NCI-H2196 treated with DMSO at 0.1 percent for 48 hours (cell line): ENCODE data around the gene CPA1.

ENCODE experiments used
- DNase-seq: peaks from one replicate; lab custom pipeline; 2025; ENCODE audit not compliant: unreplicated experiment; lab: John Stamatoyannopoulos, UW

CPA1 gene

GRCh38 chr7:130353196-130353595 lies 27.1 kb upstream of the CPA1 start:
- DNase-seq = no peak

DNA sequence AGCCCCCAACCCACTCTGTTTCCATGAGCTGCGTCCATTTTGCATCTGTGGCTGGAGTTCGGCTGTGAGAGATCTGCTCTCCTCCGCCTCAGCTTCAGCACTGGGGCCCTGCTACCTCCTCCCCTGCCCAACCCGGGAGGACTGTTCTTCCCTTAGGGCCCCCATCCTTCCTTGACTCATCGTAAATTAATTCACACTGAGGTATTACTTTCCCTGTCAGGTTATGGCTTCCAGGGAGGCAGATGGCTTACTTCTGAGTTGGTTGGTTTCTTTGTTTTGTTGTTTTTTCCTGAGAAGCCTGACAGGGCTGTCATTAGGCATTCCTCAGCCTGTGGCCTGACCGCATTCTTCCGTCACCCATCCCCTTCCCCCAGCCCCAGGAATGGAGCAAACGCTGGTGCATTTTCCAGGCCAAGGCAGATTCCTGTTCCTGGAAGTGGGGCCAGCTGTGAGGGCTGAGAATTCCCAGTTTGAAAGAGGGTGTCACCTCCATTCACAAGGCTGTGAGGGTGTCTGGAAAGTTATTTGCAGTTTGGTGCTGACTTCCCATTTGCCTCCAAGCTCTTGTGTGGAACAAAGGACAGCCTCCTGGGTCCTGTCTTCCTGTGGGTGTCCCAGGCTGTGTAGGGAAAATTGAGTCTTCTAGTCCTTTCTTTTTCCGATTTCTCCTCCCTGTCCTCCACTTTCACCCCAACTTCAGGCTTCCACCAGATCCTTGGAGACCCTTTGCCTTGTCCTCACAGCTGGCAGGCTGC lies 24.0 kb upstream of the CPA1 start:
- DNase-seq = no peak

DNA sequence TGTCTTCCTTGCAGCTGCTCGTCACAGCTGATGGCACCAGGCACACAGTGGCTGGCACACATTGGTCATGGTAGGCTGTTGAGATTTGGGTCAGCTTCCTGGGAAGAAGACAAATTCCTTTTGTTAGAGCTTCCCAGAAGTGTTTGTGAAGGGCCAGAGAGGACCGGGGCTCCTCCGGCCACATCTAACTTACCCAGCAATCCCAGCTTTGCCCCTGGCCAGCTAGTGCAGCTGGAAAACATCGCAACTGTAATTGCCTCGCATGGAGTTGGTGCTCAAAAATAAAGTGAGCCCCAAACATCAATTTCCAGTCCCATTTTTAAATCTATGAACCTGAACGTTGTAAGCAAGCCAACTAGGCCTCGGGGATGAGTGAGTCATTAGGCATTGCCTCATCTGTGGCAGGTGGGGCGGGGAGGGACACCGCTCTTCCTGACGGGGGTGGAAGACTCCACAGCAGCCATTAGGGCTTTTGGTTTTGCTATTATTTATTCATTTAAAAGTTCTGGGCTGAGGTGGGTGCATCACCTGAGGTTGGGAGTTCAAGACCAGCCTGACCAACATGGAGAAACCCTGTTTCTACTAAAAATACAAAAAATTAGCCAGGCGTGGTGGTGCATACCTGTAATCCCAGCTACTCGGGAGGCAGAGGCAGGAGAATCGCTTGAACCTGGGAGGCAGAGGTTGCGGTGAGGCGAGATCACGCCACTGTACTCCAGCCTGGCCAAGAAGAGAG lies 23.2 kb upstream of the CPA1 start:
- DNase-seq = no peak

- DNase-seq = no peak
These were observed 21.8 kb upstream of the CPA1 start for GRCh38 chr7:130358471-130358870.

DNA sequence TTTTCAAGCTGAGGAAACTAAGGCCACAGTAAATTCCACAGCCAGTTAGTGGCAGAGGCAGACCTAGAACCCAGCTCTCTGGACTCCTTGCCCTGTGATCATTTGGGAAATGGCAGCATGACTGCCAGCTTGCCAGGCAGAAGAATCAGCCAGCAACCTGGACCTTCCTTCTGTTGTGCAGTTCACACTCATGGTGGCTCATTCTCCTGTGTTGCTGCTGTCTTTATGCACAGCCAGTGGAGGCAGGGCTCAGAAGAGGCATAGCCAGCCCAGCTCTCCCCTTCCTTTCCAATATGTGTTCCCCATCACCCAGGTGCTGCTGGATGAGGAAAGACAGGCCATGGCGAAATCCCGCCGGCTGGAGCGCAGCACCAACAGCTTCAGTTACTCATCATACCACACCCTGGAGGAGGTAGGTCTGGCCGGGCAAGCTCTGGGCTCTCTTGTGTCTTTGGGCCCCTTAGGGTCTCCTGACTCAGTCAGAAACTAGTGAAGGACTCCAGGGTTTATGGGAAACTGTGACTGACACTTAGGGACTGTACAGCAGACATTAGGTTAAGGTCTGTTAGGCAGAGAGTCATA lies 20.9 kb upstream of the CPA1 start:
- DNase-seq = no peak

- DNase-seq = no peak
These were observed 19.8 kb upstream of the CPA1 start for GRCh38 chr7:130360518-130360917.

DNA sequence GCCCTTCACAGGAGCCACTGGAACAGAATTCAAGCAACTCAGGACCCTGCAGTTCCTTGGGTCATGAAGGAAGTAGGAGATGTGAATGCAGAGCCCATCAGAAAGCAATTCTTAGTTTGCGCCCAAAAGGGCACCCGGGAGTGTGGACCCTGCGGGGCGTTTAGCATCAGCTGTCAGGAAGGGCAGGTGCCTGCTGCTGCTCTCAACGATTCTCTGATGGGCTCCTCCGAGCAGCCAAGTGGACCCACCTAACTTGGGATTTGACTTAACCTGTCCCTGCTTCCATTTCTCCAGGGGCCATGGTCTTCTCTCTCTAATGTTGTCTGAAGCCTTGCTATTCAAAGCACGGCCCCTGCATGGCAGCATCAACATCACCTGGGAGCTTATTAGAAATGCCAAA lies 18.6 kb upstream of the CPA1 start:
- no peak for DNase-seq

- DNase-seq = no peak
These were observed 18.0 kb upstream of the CPA1 start for GRCh38 chr7:130362251-130362816.

GRCh38 chr7:130363026-130363847 lies 17.1 kb upstream of the CPA1 start:
- DNase-seq = no peak

DNA sequence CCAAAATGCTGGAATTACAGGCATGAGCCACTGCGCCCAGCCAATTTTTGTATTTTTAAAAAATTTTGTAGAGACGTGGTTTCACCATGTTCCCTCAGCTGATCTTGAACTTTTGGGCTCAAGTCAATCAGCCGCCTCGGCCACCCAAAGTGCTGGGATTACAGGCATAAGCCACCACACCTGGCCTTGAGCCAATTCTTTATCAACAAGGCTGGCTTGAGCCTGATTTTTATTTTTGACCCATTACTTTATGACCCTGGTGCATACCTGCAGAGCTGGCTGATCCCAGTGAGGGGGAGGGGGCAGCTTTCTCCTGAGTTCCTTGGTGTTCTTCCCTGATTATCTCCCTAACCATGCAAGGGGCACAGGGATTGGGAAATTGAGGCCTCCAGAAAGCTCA lies 15.8 kb upstream of the CPA1 start:
- no peak for DNase-seq

GRCh38 chr7:130365088-130365487 lies 15.2 kb upstream of the CPA1 start:
- no peak for DNase-seq

GRCh38 chr7:130365511-130366441 lies 14.5 kb upstream of the CPA1 start:
- peak; percentile 97 for DNase-seq

DNA sequence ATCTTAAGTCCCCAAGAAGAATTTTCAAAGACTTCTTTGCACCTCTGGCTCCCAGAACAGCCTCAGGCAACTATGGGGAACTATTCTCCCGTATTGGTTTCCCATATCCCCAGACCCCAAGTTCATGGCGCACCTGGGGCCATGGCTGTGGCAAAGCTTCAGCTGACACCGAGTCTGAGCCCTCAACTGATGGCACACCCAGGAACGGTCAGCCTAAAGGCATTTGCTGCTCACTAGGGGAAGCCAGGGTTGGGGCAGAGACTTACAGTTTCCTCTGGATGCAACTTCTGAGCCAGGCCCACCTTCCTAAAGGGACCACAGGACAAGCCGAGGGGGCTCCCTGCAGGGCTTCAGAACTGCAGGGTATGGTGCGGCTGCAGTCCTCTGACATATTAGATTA lies 13.7 kb upstream of the CPA1 start:
- no peak for DNase-seq

- no peak for DNase-seq
These were observed 13.1 kb upstream of the CPA1 start for GRCh38 chr7:130367088-130367755.

GRCh38 chr7:130367836-130368746 lies 12.2 kb upstream of the CPA1 start:
- no peak for DNase-seq

GRCh38 chr7:130369110-130369711 lies 11.1 kb upstream of the CPA1 start:
- no peak for DNase-seq

DNA sequence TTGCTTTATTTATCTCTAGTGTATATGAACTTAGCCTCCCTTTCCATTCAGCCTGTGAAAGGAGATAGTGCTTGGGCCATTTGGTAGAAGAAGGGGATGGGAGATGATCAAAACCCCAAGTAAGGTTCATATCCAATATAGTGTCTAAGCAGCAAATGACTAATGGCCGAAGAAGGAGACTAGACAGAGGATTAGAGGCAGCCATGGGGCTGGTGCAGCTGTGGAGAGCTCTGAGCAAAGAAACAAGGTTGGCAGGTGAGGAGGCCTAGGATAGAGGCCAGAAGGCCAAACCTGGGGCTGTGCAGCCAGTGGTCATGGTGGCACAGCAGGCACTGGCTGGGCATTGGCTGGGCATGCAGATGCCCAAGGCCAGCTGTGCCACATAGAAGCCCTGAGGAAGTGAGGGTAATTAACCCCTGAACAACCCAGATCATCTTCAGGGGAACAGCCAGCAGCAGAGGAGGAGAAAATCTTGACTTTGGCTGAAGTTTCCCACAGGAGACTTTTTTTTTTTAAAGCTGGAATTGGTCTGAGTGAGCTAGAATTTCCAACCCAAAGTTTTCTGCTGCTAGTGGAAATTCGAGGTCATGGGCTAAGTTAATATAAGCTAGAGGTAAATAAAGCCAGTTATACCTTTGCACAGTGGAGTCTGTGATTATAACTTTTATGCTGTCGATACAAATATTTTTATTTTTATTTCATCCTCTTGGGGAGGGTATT lies 10.3 kb upstream of the CPA1 start:
- DNase-seq = no peak
